Gastrocnemius medialis (tissue), 4 donors: ENCODE measurements around the gene CASQ2.
"Not testable (repeated sequence)": the region's sequence is repeated elsewhere in the genome, so short reads cannot be mapped to it uniquely, and the experiment has no call there.

Source experiments
- POLR2A ChIP-seq, 2 donors: fragments of 450-650 bp; IDR thresholded peaks; one replicate each; pipeline ENCODE4 v1.6.1; 2017; ENCODE audit warnings: antibody characterized with exemption in 2 of 2, mild to moderate bottlenecking in 2 of 2, moderate library complexity in 2 of 2
- TF ChIP-seq, protein P1 (sequence below), 5 experiments: fragments of 450-650 bp in 3 of 5; fragments of 200-600 bp in 2 of 5; sonication (generic) in 2 of 5; IDR thresholded peaks in 4 of 5; conservative IDR thresholded peaks in 1 of 5; 1 replicate in 4 of 5; 2 replicates in 1 of 5; pipeline ENCODE4 v1.5.1; 2016 to 2019; ENCODE audit warnings: antibody characterized with exemption in 5 of 5, mild to moderate bottlenecking in 3 of 5, moderate library complexity in 3 of 5

DNA sequence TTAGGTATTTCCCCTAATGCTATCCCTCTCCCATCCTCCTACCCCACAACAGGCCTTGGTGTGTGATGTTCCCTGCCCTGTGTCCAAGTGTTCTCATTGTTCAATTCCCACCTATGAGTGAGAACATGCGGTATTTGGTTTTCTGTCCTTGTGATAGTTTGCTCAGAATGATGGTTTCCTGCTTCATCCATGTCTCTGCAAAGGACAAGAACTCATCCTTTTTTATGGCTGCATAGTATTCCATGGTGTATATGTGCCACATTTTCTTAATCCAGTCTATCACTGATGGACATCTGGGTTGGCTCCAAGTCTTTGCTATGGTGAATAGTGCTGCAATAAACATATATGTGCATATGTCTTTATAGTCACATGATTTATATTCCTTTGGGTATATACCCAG, 10.6 kb upstream of the CASQ2 start:
- TF ChIP-seq, protein P1, sequence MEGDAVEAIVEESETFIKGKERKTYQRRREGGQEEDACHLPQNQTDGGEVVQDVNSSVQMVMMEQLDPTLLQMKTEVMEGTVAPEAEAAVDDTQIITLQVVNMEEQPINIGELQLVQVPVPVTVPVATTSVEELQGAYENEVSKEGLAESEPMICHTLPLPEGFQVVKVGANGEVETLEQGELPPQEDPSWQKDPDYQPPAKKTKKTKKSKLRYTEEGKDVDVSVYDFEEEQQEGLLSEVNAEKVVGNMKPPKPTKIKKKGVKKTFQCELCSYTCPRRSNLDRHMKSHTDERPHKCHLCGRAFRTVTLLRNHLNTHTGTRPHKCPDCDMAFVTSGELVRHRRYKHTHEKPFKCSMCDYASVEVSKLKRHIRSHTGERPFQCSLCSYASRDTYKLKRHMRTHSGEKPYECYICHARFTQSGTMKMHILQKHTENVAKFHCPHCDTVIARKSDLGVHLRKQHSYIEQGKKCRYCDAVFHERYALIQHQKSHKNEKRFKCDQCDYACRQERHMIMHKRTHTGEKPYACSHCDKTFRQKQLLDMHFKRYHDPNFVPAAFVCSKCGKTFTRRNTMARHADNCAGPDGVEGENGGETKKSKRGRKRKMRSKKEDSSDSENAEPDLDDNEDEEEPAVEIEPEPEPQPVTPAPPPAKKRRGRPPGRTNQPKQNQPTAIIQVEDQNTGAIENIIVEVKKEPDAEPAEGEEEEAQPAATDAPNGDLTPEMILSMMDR (IDR thresholded peaks at IDR 0.05 in 4 of 5, conservative IDR thresholded peaks at IDR 0.05 in 1 of 5), result not testable (repeated sequence)
- TF ChIP-seq POLR2A (IDR thresholded peaks at IDR 0.05), result not testable (repeated sequence)
